Middle frontal gyrus (tissue), 1 donor: Measurements from ENCODE around the gene RMDN2.

ENCODE experiments used
- DNase-seq: peaks from one replicate; pipeline ENCODE4 v3.0.0-alpha.2; 2015; ENCODE audit warnings: low spot score; ENCODE audit errors: extremely low spot score

Gene RMDN2

DNA sequence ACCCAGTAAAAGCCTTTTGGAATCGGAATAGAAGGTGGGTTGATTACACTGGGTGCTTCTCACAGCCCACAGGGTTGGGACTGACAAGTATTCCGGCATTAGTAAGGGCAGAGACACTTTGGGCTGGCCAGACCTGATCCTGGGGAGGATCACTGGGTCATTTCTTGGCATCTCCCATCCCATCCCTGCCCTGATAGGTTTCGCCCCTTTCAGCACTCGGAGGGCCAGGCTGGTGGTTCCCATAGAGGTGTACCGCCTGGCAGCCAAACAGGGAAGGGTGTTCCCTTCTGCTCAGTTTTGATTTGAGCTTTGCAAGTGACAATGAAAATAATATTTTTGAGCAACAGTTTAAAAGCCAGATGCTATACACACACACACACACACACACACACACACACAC, 113.6 kb downstream of the RMDN2 start:
- no peak for DNase-seq

DNA sequence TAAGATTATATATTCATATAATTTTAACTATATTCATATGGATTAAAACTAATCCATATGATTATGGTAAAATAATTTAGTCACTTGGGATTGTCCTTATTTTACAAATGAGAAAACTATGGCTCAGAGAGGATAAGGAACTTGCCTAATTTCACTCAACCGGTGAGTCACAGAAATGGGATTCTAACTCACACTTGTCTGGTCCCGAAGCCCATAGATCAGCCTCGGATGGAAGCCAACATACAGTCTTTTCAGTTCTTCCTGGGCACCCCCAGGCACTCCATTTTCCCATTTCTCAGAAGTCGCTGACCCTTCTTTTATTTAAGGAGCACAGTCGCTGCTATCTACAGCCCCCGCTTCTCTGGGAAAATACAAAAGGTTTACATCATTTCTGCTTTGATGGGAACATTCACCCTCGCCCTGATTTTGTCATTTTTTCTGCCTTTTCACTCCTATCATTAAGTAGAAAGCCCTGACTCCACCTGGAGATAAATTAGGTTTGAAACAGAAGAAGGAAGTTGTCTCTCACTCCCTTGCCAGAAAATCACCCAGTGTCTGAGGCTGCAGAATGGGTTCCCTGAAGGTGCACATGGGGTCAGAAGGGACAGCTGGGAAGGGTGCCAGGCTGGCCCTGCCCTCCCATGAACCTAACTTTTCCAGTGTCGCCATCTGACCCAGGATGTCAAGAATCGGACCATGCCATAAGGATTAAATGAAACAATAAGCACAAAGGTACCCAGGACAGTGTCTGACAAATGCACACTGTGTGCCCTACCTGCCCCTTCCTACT, 114.2 kb downstream of the RMDN2 start:
- no peak for DNase-seq

DNA sequence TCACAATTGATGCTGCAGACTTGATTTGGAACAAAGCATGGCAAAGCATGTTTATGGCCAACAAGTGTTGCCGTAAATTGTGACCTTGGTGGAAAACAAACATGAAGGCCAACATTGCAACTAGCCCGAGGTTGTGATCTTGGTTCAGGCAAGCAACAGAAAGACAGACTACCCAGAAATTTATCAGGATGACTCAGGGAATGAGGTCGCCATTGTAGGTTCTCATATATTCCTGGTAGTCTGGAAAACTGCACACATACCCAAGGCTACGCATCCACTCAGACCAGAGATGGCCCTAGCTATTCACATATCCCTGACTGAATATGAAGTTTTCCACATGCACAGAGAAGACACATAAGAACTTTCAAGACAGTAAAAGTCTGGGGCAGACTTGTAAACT, 120.7 kb downstream of the RMDN2 start:
- no peak for DNase-seq

DNA sequence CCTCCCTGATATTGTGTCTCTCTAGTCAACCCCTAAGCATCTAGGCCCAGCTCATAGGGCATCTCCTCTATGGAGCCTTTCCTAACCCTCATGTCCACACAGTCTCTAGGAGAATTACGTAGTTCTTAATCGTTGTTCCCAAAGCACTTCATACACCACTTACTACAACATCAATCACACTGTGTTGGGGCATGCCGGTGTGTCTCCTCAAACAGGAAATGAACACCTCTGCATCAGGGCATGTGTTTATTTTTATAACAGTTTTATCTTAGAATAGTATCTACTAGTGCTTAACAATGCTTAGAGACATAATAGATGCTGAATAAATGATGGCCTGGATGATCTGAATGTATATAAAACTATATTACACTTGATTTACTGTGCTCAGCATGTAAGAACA, 131.1 kb downstream of the RMDN2 start:
- no peak for DNase-seq

DNA sequence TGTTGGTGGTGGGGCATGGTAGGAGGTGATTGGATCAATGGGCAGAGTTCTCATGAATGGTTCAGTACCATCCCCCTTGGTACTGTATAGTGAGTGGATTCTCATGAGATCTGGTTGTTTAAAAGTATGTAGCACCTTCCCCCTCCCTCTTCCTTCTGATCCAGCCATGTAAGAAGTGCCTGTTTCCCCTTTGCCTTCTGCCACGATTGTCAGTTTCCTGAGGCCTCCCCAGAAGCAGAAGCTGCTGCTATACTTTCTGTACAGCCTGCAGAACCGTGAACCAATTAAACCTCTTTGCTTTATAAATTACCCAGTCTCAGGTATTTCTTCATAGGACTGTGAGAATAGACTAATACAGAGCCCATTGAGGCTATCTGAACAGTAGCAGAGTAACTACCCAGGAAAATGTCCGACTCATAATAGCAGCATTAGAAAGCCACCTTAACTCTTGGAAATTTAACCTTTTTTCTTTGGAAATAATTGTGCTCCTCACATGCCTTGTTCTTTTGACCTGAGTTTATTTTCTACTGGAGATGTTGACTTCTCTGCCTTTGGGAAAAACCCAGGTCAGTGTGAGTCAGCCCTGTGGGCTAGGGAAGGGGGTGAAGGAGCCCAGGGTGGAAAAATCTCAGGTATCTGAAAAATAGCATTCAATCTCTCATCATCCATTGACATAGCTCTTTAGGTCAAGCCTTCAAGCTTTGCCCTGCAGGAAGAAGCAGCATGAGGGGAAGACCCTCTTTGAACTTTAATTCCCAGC, 132.7 kb downstream of the RMDN2 start:
- DNase-seq: no peak

DNA sequence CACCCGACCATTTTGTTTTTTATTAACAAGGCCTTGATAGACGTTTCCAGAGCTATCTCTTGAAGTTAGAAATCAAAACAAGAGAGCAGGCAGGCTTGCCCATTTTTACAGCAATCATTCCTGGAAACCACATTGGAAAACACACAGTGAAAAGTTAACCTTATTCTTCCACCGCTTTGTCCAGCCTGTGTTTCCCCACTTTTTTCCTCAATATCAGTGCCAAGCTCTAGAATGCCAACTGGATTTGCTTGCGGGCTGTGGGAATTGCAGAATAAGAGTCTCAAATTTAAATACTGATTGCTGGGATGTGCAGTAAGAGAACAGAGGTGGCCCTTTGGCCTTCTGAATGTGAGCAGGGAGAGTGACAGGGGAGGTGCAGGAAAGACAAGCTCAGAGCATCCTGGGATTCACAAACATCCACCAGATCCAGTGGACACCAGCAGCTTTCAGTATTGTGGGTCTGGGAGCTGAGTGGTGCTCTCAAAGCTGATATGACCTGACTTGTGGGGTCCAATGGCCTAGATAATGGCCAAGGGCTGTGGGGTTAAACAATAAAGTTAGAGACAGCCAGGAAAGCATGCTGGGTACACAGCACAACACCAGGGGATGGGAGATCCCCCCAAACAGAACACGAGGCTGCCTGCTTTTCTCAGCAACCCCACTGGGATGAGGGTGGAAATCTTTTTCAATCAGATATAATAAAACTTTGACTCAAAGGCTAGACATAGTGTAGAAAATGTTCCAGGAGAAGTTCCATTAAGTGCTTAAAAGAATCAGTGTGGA, 135.3 kb downstream of the RMDN2 start:
- no peak for DNase-seq

DNA sequence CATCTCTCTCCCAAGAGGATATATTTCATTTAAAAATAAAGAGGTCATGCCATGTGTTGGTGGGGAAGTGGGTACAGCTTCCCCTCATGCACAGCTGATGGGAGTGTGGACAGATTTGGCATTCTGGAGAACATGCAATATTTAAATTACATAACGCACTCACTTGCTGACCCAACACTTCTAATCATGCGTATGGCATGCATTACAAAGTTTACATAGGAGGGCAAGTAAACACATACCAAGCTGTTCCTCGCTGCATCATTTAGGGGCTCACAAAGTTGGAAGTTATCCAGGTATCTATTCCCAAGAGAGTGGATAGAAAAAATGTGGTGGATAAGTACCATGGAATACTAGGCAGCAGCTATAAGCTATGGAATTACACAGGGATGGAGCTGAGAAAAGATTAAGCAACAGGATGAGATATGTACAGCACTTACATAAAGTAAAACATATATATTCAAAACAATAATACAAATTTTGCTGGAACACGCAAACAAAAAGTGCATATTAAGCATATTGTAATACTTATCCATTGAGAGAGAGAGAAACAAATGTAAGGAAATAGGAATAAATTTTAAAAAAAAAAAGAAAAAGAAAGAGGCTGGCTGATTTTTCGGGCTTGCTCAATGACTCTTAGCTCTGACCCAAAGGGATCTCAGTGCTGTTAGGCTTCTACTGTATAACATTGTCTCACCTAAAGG, 139.9 kb downstream of the RMDN2 start:
- no peak for DNase-seq

DNA sequence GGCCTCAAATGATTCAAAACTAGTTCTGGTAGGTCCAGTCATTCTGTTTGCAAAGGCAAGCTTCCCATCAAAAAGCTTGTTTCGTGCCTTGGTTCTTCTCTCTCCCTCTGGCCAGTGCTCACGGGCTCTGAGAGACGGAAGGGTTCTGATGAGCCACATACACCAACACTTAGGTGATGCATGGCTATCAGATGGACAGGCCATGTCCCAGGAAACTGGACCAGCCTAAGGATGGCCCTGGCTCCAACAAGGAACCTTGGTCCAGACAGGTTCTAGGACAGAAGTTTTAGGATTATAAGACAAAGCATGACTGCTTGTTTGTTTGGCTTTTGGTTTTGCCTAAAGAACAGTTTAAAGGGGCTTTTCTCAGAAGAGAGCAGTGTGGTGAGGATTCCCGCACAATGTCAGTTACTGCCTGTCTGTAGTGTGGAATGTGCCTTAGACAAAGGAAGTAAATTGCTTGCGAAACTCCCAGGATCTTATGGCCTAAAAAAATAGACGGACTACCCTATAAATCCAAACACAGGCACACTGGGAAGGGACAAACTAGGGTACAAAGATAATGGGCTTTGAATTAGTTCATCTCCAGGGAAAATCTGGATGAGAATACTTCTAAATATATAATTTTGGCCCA, 140.5 kb downstream of the RMDN2 start:
- no peak for DNase-seq

DNA sequence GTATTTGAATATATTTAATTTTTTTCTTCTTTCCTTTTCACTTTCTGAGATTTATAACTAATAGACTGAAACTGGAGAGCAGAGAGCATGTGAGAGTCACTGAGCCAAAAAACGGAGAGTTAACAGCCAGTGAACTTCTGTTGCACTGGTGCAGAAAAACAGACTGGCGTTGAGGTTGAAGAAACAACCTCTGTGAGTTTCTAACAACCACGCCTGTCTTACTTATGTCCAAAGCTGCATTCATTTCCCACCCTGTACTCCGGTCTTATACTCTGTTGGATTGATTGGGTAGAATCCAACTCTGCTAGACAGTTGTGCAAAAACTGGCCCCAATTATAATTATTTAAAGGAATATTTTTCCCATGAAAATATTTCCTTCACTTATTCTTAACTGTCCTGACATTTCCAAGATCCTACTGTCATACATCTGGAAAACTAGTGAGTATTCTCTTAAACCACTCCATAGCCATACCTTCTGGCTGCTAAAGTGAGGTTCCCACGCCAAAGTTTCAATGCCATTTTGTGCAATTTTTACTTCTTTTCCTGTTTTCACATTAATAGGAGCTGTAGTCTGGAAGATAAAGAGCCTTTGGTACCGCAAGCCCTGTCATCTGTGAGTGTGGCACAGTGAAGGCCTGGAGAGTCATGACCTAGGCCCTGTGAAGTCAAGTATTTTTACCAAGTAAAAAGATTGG, 141.5 kb downstream of the RMDN2 start:
- DNase-seq: no peak
